ENCODE data around the gene PDLIM3.
A peak's percentile ranks its signal among the peaks of the same experiment; 100 is the strongest.

- TF ChIP-seq, protein P1, sequence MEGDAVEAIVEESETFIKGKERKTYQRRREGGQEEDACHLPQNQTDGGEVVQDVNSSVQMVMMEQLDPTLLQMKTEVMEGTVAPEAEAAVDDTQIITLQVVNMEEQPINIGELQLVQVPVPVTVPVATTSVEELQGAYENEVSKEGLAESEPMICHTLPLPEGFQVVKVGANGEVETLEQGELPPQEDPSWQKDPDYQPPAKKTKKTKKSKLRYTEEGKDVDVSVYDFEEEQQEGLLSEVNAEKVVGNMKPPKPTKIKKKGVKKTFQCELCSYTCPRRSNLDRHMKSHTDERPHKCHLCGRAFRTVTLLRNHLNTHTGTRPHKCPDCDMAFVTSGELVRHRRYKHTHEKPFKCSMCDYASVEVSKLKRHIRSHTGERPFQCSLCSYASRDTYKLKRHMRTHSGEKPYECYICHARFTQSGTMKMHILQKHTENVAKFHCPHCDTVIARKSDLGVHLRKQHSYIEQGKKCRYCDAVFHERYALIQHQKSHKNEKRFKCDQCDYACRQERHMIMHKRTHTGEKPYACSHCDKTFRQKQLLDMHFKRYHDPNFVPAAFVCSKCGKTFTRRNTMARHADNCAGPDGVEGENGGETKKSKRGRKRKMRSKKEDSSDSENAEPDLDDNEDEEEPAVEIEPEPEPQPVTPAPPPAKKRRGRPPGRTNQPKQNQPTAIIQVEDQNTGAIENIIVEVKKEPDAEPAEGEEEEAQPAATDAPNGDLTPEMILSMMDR (IDR thresholded peaks at IDR 0.05), result no peak
- TF ChIP-seq POLR2AphosphoS5 (IDR thresholded peaks at IDR 0.05), result peak; percentile 87 to 90
These were observed at the start of gene PDLIM3 for GRCh38 chr4:185534866-185535611.
